LoVo (cell line): ENCODE measurements around the gene ANKFN1.

ENCODE experiments used
- DNase-seq: peaks from one replicate; pipeline ENCODE4 v3.0.0-alpha.2; 2016; ENCODE audit warnings: low spot score

ANKFN1 gene

GRCh38 chr17:56447171-56447570 is 293.9 kb downstream of the ANKFN1 start:
- no peak for DNase-seq

GRCh38 chr17:56448371-56448770 is 295.1 kb downstream of the ANKFN1 start:
- DNase-seq, result no peak

- DNase-seq, result no peak
Measured at GRCh38 chr17:56449176-56449575, 295.9 kb downstream of the ANKFN1 start.

GRCh38 chr17:56451629-56452028 is 298.4 kb downstream of the ANKFN1 start:
- DNase-seq, result no peak

- DNase-seq, result no peak
Measured at GRCh38 chr17:56452461-56452860, 299.2 kb downstream of the ANKFN1 start.

GRCh38 chr17:56457501-56457900 is 304.2 kb downstream of the ANKFN1 start:
- no peak for DNase-seq

- no peak for DNase-seq
Measured at GRCh38 chr17:56465886-56466285, 312.6 kb downstream of the ANKFN1 start.

- DNase-seq, result no peak
Measured at GRCh38 chr17:56468840-56469239, 315.6 kb downstream of the ANKFN1 start.

- no peak for DNase-seq
Measured at GRCh38 chr17:56471696-56472095, 318.4 kb downstream of the ANKFN1 start.

GRCh38 chr17:56475116-56475515 is 321.8 kb downstream of the ANKFN1 start:
- no peak for DNase-seq

GRCh38 chr17:56478836-56479447 is 325.7 kb downstream of the ANKFN1 start:
- DNase-seq, result peak; percentile 32

- no peak for DNase-seq
Measured at GRCh38 chr17:56480501-56480900, 327.2 kb downstream of the ANKFN1 start.

GRCh38 chr17:56481659-56482058 is 328.4 kb downstream of the ANKFN1 start:
- DNase-seq, result no peak

GRCh38 chr17:56482229-56482628 is 329.0 kb downstream of the ANKFN1 start:
- no peak for DNase-seq

- DNase-seq, result no peak
Measured at GRCh38 chr17:56486732-56487131, 333.5 kb downstream of the ANKFN1 start.

GRCh38 chr17:56488800-56489199 is 335.5 kb downstream of the ANKFN1 start:
- DNase-seq, result no peak

GRCh38 chr17:56489980-56490379 is 336.7 kb downstream of the ANKFN1 start:
- no peak for DNase-seq

GRCh38 chr17:56495556-56495955 is 342.3 kb downstream of the ANKFN1 start:
- no peak for DNase-seq

- DNase-seq, result no peak
Measured at GRCh38 chr17:56497132-56497531, 343.9 kb downstream of the ANKFN1 start.

- DNase-seq, result peak; percentile 4
Measured at GRCh38 chr17:56499799-56500388, 346.6 kb downstream of the ANKFN1 start.

GRCh38 chr17:56502120-56502654 is 348.9 kb downstream of the ANKFN1 start:
- no peak for DNase-seq

- DNase-seq, result no peak
Measured at GRCh38 chr17:56505154-56505756, 352.0 kb downstream of the ANKFN1 start.

GRCh38 chr17:56506349-56506748 is 353.1 kb downstream of the ANKFN1 start:
- DNase-seq, result no peak
